Activated B cell treated with CpG ODN at 0.5 μM for 24 hours (primary cell): ENCODE results near the gene ZNF837. TPM values are rescaled to one million over a fixed set of nuclear protein-coding genes. Genes with fewer than 3 reads are reported as not detected.
"Not testable (repeated sequence)": the region's sequence is repeated elsewhere in the genome, so short reads cannot be mapped to it uniquely, and the experiment has no call there.

ENCODE experiments used
- ATAC-seq: fragments of 200-7000 bp; cut with Tn5 transposase; one replicate; pipeline ENCODE4 v1.10.0; 2021; ENCODE audit warnings: low read depth, mild to moderate bottlenecking, moderate library complexity
- CTCF ChIA-PET: fragments of 350-600 bp; sonication (Branson Sonifier 250); formaldehyde crosslinking; loops from one replicate; lab custom pipeline; 2021; ENCODE audit warnings: antibody characterized with exemption; lab: Charles Lee
- POLR2A ChIA-PET: fragments of 350-600 bp; sonication (Branson Sonifier 250); formaldehyde crosslinking; loops from one replicate; lab custom pipeline; 2021; ENCODE audit warnings: antibody characterized with exemption; lab: Charles Lee
- DNase-seq: peaks from one replicate; pipeline ENCODE4 v3.0.0; 2022
- H3K27ac Mint-ChIP-seq: one replicate; pipeline ENCODE4 v1.8.0; 2020; ENCODE audit warnings: mixed read lengths
- H3K27me3 Mint-ChIP-seq: one replicate; pipeline ENCODE4 v1.8.0; 2021; ENCODE audit warnings: mixed read lengths
- H3K36me3 Mint-ChIP-seq: one replicate; pipeline ENCODE4 v1.8.0; 2021; ENCODE audit warnings: low read depth, mixed read lengths
- H3K4me1 Mint-ChIP-seq: one replicate; pipeline ENCODE4 v1.8.0; 2021; ENCODE audit warnings: mixed read lengths
- H3K4me3 Mint-ChIP-seq: one replicate; pipeline ENCODE4 v1.8.0; 2020; ENCODE audit warnings: mild to moderate bottlenecking, mixed read lengths
- H3K9me3 Mint-ChIP-seq: one replicate; pipeline ENCODE4 v1.8.0; 2020; ENCODE audit warnings: mixed read lengths
- CTCF ChIP-seq: fragments of 200-600 bp; IDR thresholded peaks from one replicate; pipeline ENCODE4 v1.8.0; 2022; ENCODE audit warnings: antibody characterized with exemption, mild to moderate bottlenecking
- intact Hi-C: fragments of 100-400 bp; cut with micrococcal nuclease; formaldehyde crosslinking; loops from one replicate; pipeline ENCODE4 v1.15.1; 2024
- total RNA-seq: library from RNA; stranded (reverse); gene quantifications from 2 replicates; pipeline ENCODE4 v1.2.3, GENCODE V29; 2022

ZNF837 gene
- total RNA-seq, 1 donor from 2014 or later: 3.1 TPM

GRCh38 chr19:58351558-58351878, 29.3 kb downstream of the ZNF837 start:
- DNase-seq: no peak
- Mint-ChIP-seq H3K4me1 (peaks cover 34% of the 10 kb centered on the region), H3K27ac (no peak overlapping the region), H3K4me3 (no peak overlapping the region), H3K36me3 (peaks cover 6% of the 10 kb centered on the region), H3K27me3 (no peaks in the 10 kb centered on the region), H3K9me3 (no peaks in the 10 kb centered on the region)
- intact Hi-C loops: no loop called here
- TF ChIP-seq CTCF: no peak
- CTCF ChIA-PET: no interaction called here
- POLR2A ChIA-PET: interaction anchor here (0.7 to 1.2 kb wide), 3 partner anchors 22 to 36 kb away, joined by 3 to 4 read pairs (median 3); partner anchors contain the start of gene ZNF837
- no peak for ATAC-seq

- intact Hi-C loops: no loop called here
- TF ChIP-seq CTCF: no peak
- Mint-ChIP-seq H3K27ac (no peak overlapping the region), H3K9me3 (no peaks in the 10 kb centered on the region), H3K36me3 (peaks cover 6% of the 10 kb centered on the region), H3K4me1 (peaks cover 31% of the 10 kb centered on the region), H3K4me3 (no peak overlapping the region), H3K27me3 (no peaks in the 10 kb centered on the region)
- ATAC-seq (no peak), DNase-seq (no peak)
- ChIA-PET CTCF (no interaction called here), POLR2A (interaction anchor here (0.6 to 1.2 kb wide), 3 partner anchors 30 to 145 kb away, joined by 3 to 12 read pairs (median 4); partner anchors contain the start of gene ZNF837)
These were observed 29.8 kb downstream of the ZNF837 start for GRCh38 chr19:58350871-58351557.

GRCh38 chr19:58350001-58350861, 30.6 kb downstream of the ZNF837 start:
- CTCF ChIA-PET: no interaction called here
- DNase-seq (no peak), ATAC-seq (no peak)
- no peak overlapping the region for H3K27ac Mint-ChIP-seq
- no peak for TF ChIP-seq CTCF
- no peaks in the 10 kb centered on the region for H3K9me3 Mint-ChIP-seq
- H3K36me3 Mint-ChIP-seq: peaks cover 6% of the 10 kb centered on the region
- H3K4me3 Mint-ChIP-seq: peak overlapping the region; percentile 64
- POLR2A ChIA-PET: interaction anchor here (0.6 to 1.4 kb wide), 3 partner anchors 12 to 146 kb away, joined by 3 to 12 read pairs (median 10); partner anchors contain the start of genes ZNF497 and ZNF837
- H3K27me3 Mint-ChIP-seq: no peaks in the 10 kb centered on the region
- peaks cover 32% of the 10 kb centered on the region for H3K4me1 Mint-ChIP-seq
- intact Hi-C loops: no loop called here

- Mint-ChIP-seq H3K27ac (no peak overlapping the region), H3K4me3 (peak overlapping the region; percentile 64), H3K27me3 (no peaks in the 10 kb centered on the region), H3K4me1 (peaks cover 32% of the 10 kb centered on the region), H3K9me3 (no peaks in the 10 kb centered on the region), H3K36me3 (peaks cover 6% of the 10 kb centered on the region)
- no peak for DNase-seq
- ChIA-PET CTCF (no interaction called here), POLR2A (interaction anchor here (0.6 to 1.4 kb wide), 5 partner anchors 11 to 189 kb away, joined by 3 to 10 read pairs (median 4); partner anchors contain the start of gene ZNF497)
- no peak for TF ChIP-seq CTCF
- intact Hi-C loops: no loop called here
- no peak for ATAC-seq
These were observed 31.2 kb downstream of the ZNF837 start for GRCh38 chr19:58349590-58349989.

GRCh38 chr19:58348080-58348479, 32.8 kb downstream of the ZNF837 start:
- Mint-ChIP-seq H3K4me3 (peak overlapping the region; percentile 93), H3K4me1 (peaks cover 32% of the 10 kb centered on the region), H3K27ac (peak overlapping the region; percentile 76)
- POLR2A ChIA-PET: interaction anchor here (0.7 to 4.4 kb wide), 13 partner anchors 8 to 214 kb away, joined by 3 to 90 read pairs (median 5); partner anchors contain the start of genes RPS5, TRIM28, ZNF324B and ZNF497
- H3K27me3 Mint-ChIP-seq, H3K9me3 Mint-ChIP-seq, intact Hi-C loops, H3K36me3 Mint-ChIP-seq, DNase-seq, ATAC-seq: not testable (repeated sequence)
- CTCF ChIA-PET: interaction anchor here (0.8 kb wide), 1 partner anchor 172 kb away, joined by 3 read pairs; the partner anchor contains the start of gene ZBTB45
